HCT116 (cell line): Measurements from ENCODE around the gene VSTM2L. TPM values are rescaled to one million over a fixed set of nuclear protein-coding genes. Genes with fewer than 3 reads are reported as not detected.

Experiments
- ATAC-seq: fragments of 200-7000 bp; cut with Tn5 transposase; 2 replicates; pipeline ENCODE4 v1.9.1; 2020; ENCODE audit warnings: mild to moderate bottlenecking, moderate library complexity
- BruUV-seq: library from RNA; stranded (reverse); fragments of 400-500 nt; replicated peaks from 2 replicates; lab custom pipeline; 2021; lab: Mats Ljungman, UMichigan
- CTCF ChIA-PET: fragments of 300-600 bp; sonication (Branson Sonifier 250); formaldehyde crosslinking; loops from one replicate; lab custom pipeline; 2021; ENCODE audit warnings: antibody characterized with exemption; lab: Charles Lee
- POLR2A ChIA-PET: fragments of 300-600, 350-600 bp; sonication (Branson Sonifier 250); formaldehyde crosslinking; loops from one replicate; lab custom pipeline; 2021; ENCODE audit warnings: antibody characterized with exemption; lab: Charles Lee
- RAD21 ChIA-PET, 2 experiments: fragments of 300-600 bp; sonication (Branson Sonifier 250); formaldehyde crosslinking; loops; one replicate each; lab custom pipeline; 2023; ENCODE audit warnings: low total read pairs in 2 of 2; ENCODE audit not compliant: uncharacterized antibody in 2 of 2, unreplicated experiment in 2 of 2, low non-redundant PET in 1 of 2; lab: Charles Lee
- DNase-seq: peaks from one replicate; pipeline ENCODE4 v3.0.0-alpha.2; 2010; ENCODE audit warnings: low read depth, low spot score
- H2AFZ ChIP-seq: fragments of 200-600 bp; shearing (Covaris generic), sonication (generic); 2 replicates; pipeline ENCODE4 v1.6.1; 2017; ENCODE audit warnings: low read depth, mixed run types, mixed read lengths, antibody characterized with exemption, low read length; ENCODE audit not compliant: poor library complexity, severe bottlenecking
- H3K27ac ChIP-seq: 2 replicates; pipeline ENCODE4 v1.5.1; 2012; ENCODE audit warnings: low read depth, low read length
- H3K27me3 ChIP-seq: fragments of 200-600 bp; sonication (generic); 2 replicates; pipeline ENCODE4 v1.6.1; 2016; ENCODE audit warnings: mixed run types, low read length, mixed read lengths; ENCODE audit not compliant: insufficient read depth
- H3K36me3 ChIP-seq, 2 experiments: fragments of 200-500 bp in 1 of 2; fragments of 200-600 bp in 1 of 2; sonication (Bioruptor generic) in 1 of 2; sonication (generic) in 1 of 2; 2 replicates each; pipeline versions ENCODE4 v1.5.1 to v1.6.1; 2014 to 2016; ENCODE audit warnings: low read length in 2 of 2, inconsistent platforms in 1 of 2, mixed read lengths in 1 of 2, mixed run types in 1 of 2; ENCODE audit not compliant: insufficient read depth in 2 of 2, control insufficient read depth in 1 of 2
- H3K4me1 ChIP-seq, 2 experiments: fragments of 200-600 bp in 1 of 2; sonication (generic) in 1 of 2; 2 replicates each; pipeline versions ENCODE4 v1.5.1 to v1.6.1; 2012 to 2017; ENCODE audit warnings: low read length in 2 of 2, inconsistent platforms in 1 of 2, mild to moderate bottlenecking in 1 of 2, mixed read lengths in 1 of 2, mixed run types in 1 of 2, moderate library complexity in 1 of 2; ENCODE audit not compliant: insufficient read depth in 2 of 2, control insufficient read depth in 1 of 2
- H3K4me2 ChIP-seq: fragments of 200-600 bp; sonication (generic); 2 replicates; pipeline ENCODE4 v1.6.1; 2017; ENCODE audit warnings: mixed run types, low read length, mixed read lengths
- H3K4me3 ChIP-seq, 2 experiments: fragments of 200-600 bp in 1 of 2; sonication (generic) in 1 of 2; replicated peaks in 1 of 2; 2 replicates each; pipeline ENCODE4 v1.5.1; 2011 to 2016; ENCODE audit warnings: low read length in 2 of 2, control low read depth in 1 of 2, low read depth in 1 of 2, mild to moderate bottlenecking in 1 of 2, mixed read lengths in 1 of 2, mixed run types in 1 of 2
- H3K79me2 ChIP-seq: fragments of 200-600 bp; sonication (generic); 2 replicates; pipeline ENCODE4 v1.6.1; 2017; ENCODE audit warnings: mild to moderate bottlenecking, mixed run types, low read length, moderate library complexity, mixed read lengths; ENCODE audit not compliant: insufficient read depth
- H3K9ac ChIP-seq: fragments of 200-600 bp; sonication (generic); 2 replicates; pipeline ENCODE4 v1.6.1; 2016; ENCODE audit warnings: low read length, mixed read lengths
- H3K9me2 ChIP-seq: fragments of 200-600 bp; sonication (generic), shearing (Covaris generic); 2 replicates; pipeline ENCODE4 v1.6.1; 2017; ENCODE audit warnings: mixed run types, mild to moderate bottlenecking, moderate library complexity; ENCODE audit not compliant: insufficient read depth
- H3K9me3 ChIP-seq, 2 experiments: fragments of 200-500 bp in 1 of 2; fragments of 200-600 bp in 1 of 2; sonication (Bioruptor generic) in 1 of 2; sonication (generic) in 1 of 2; 2 replicates each; pipeline ENCODE4 v1.6.1; 2014 to 2017; ENCODE audit warnings: low read length in 2 of 2, mixed read lengths in 2 of 2, inconsistent platforms in 1 of 2, low read depth in 1 of 2, mild to moderate bottlenecking in 1 of 2, mixed run types in 1 of 2, moderate library complexity in 1 of 2; ENCODE audit not compliant: control insufficient read depth in 1 of 2, insufficient read depth in 1 of 2
- H4K20me1 ChIP-seq: fragments of 200-600 bp; sonication (generic), shearing (Covaris generic); 2 replicates; pipeline ENCODE4 v1.6.1; 2017; ENCODE audit warnings: mixed run types, mild to moderate bottlenecking, moderate library complexity; ENCODE audit not compliant: insufficient read depth
- CBX3 ChIP-seq: IDR thresholded peaks from 2 replicates; pipeline ENCODE4 v1.6.1; 2012; ENCODE audit warnings: low read depth
- CEBPB ChIP-seq: IDR thresholded peaks from 2 replicates; pipeline ENCODE4 v1.6.1; 2012; ENCODE audit warnings: low read depth
- ELF1 ChIP-seq: IDR thresholded peaks from 2 replicates; pipeline ENCODE4 v1.6.1; 2012; ENCODE audit warnings: low read depth, borderline replicate concordance
- EZH2 ChIP-seq: fragments of 200-600 bp; sonication (generic); IDR thresholded peaks from 2 replicates; pipeline ENCODE4 v1.6.1; 2017; ENCODE audit warnings: antibody characterized with exemption, mixed run types
- FOSL1 ChIP-seq: IDR thresholded peaks from 2 replicates; pipeline ENCODE4 v1.6.1; 2012; ENCODE audit warnings: low read depth
- JUND ChIP-seq: IDR thresholded peaks from 2 replicates; pipeline ENCODE4 v1.6.1; 2012
- POLR2A ChIP-seq: IDR thresholded peaks from 2 replicates; pipeline ENCODE4 v1.7.0; 2011; ENCODE audit warnings: borderline replicate concordance; ENCODE audit not compliant: insufficient read depth, insufficient read length; ENCODE audit errors: extremely low read depth
- POLR2AphosphoS5 ChIP-seq: IDR thresholded peaks from 2 replicates; pipeline ENCODE4 v1.6.1; 2011; ENCODE audit warnings: mild to moderate bottlenecking, low read depth, low read length, moderate library complexity
- RAD21 ChIP-seq: IDR thresholded peaks from 2 replicates; pipeline ENCODE4 v1.6.1; 2012; ENCODE audit warnings: low read depth, mild to moderate bottlenecking
- SIN3A ChIP-seq: IDR thresholded peaks from 2 replicates; pipeline ENCODE4 v1.6.1; 2012; ENCODE audit warnings: low read depth
- TCF7L2 ChIP-seq: IDR thresholded peaks from 2 replicates; pipeline ENCODE4 v1.7.0; 2011; ENCODE audit warnings: borderline replicate concordance, inconsistent platforms; ENCODE audit not compliant: insufficient read depth, insufficient read length; ENCODE audit errors: extremely low read depth
- YY1 ChIP-seq: IDR thresholded peaks from 2 replicates; pipeline ENCODE4 v1.6.1; 2011; ENCODE audit warnings: low read length, low read depth, moderate library complexity, mild to moderate bottlenecking; ENCODE audit not compliant: insufficient replicate concordance; ENCODE audit errors: extremely low read depth
- ZFX ChIP-seq: fragments of 450-650 bp; IDR thresholded peaks from 2 replicates; pipeline ENCODE4 v1.6.1; 2017
- intact Hi-C: fragments of 100-400 bp; cut with micrococcal nuclease; formaldehyde crosslinking; loops from 2 replicates; pipeline ENCODE4 v1.10.0; 2022
- total RNA-seq: library from RNA; stranded (reverse); gene quantifications from one replicate; pipeline ENCODE4 v1.2.1, GENCODE V29; 2021; ENCODE audit not compliant: unreplicated experiment
- TF ChIP-seq, protein P1 (sequence below): IDR thresholded peaks from 2 replicates; pipeline ENCODE4 v1.6.1; 2012; ENCODE audit warnings: low read depth
- TF ChIP-seq, protein P2 (sequence below), 3 experiments: fragments of 200-600 bp in 1 of 3; sonication (generic) in 1 of 3; IDR thresholded peaks in 2 of 3; conservative IDR thresholded peaks in 1 of 3; 2 replicates each; pipeline ENCODE4 v1.5.1; 2012 to 2017; ENCODE audit warnings: low read depth in 2 of 3, low read length in 2 of 3, antibody characterized with exemption in 1 of 3, borderline replicate concordance in 1 of 3, control low read depth in 1 of 3, mild to moderate bottlenecking in 1 of 3, mixed read lengths in 1 of 3, mixed run types in 1 of 3, moderate library complexity in 1 of 3; ENCODE audit not compliant: insufficient read depth in 1 of 3
- TF ChIP-seq, protein P3 (sequence below): IDR thresholded peaks from 2 replicates; pipeline ENCODE4 v1.6.1; 2012
- TF ChIP-seq, protein P4 (sequence below): IDR thresholded peaks from 2 replicates; pipeline ENCODE4 v1.6.1; 2012

The VSTM2L gene
- total RNA-seq, 1 experiment from 2014 or later: 0.69 TPM

DNA sequence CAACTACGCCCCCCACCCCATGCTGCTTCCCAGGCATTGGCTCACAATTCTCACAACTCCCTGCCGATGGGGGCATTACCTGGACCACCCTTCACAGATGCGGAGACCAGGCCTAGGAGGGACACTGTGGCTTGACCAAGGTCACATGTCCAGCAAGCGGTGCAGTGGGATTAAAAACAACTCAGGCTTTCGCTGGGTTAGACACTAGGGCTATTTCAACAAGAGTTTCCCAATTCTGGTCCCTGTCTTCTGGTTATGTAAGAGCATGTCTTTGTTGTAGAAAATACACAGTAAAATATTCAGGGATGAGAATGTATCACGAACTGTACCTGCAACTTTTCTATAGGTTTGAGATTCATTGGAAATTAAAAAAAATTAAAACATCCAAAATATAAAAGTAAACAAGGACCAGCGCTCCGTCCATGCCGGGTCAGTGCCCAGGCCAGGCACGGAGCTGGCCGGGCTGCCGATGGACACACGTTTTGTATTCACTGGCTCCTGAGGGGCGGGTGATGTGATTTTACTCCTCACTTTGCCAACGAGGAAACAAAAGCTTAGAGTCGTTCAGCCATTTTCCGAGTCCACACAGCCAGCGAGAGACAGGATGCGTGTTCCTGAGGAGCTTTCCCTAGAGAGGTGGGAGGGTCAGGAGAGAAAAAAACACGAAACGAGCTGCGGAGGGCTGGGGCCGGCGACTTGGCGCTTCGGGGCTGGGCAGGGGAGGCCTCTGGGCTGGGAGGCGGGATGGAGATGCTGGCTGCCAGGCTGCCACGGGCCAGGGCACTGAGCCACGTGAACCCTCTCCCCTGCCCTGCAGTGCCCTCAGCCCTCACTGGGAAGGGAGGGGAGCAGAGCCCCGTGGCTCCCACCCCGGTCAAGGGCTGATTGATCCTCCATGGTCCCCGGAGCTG is 17.1 kb upstream of the VSTM2L start:
- H3K27ac ChIP-seq: no peak overlapping the region
- no peaks in the 10 kb centered on the region for H3K79me2 ChIP-seq
- no peak overlapping the region for H3K9ac ChIP-seq
- intact Hi-C loops: no loop called here
- no peak overlapping the region for H2AFZ ChIP-seq
- H3K36me3 ChIP-seq: no peaks in the 10 kb centered on the region
- ATAC-seq (no peak), DNase-seq (no peak)
- H3K27me3 ChIP-seq: no peaks in the 10 kb centered on the region
- no peak overlapping the region for H3K4me3 ChIP-seq
- BruUV-seq: no TSS peak
- no peaks in the 10 kb centered on the region for H4K20me1 ChIP-seq
- ChIA-PET POLR2A (no interaction called here), RAD21 (no interaction called here), CTCF (no interaction called here)
- TF ChIP-seq, protein P1, sequence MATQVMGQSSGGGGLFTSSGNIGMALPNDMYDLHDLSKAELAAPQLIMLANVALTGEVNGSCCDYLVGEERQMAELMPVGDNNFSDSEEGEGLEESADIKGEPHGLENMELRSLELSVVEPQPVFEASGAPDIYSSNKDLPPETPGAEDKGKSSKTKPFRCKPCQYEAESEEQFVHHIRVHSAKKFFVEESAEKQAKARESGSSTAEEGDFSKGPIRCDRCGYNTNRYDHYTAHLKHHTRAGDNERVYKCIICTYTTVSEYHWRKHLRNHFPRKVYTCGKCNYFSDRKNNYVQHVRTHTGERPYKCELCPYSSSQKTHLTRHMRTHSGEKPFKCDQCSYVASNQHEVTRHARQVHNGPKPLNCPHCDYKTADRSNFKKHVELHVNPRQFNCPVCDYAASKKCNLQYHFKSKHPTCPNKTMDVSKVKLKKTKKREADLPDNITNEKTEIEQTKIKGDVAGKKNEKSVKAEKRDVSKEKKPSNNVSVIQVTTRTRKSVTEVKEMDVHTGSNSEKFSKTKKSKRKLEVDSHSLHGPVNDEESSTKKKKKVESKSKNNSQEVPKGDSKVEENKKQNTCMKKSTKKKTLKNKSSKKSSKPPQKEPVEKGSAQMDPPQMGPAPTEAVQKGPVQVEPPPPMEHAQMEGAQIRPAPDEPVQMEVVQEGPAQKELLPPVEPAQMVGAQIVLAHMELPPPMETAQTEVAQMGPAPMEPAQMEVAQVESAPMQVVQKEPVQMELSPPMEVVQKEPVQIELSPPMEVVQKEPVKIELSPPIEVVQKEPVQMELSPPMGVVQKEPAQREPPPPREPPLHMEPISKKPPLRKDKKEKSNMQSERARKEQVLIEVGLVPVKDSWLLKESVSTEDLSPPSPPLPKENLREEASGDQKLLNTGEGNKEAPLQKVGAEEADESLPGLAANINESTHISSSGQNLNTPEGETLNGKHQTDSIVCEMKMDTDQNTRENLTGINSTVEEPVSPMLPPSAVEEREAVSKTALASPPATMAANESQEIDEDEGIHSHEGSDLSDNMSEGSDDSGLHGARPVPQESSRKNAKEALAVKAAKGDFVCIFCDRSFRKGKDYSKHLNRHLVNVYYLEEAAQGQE: no peak
- no peak for TF ChIP-seq RAD21
- no peak for TF ChIP-seq CEBPB
- TF ChIP-seq SIN3A: no peak
- TF ChIP-seq ELF1: no peak
- no peak for TF ChIP-seq YY1
- TF ChIP-seq POLR2A: no peak
- TF ChIP-seq TCF7L2: no peak
- TF ChIP-seq EZH2: no peak
- TF ChIP-seq, protein P2, sequence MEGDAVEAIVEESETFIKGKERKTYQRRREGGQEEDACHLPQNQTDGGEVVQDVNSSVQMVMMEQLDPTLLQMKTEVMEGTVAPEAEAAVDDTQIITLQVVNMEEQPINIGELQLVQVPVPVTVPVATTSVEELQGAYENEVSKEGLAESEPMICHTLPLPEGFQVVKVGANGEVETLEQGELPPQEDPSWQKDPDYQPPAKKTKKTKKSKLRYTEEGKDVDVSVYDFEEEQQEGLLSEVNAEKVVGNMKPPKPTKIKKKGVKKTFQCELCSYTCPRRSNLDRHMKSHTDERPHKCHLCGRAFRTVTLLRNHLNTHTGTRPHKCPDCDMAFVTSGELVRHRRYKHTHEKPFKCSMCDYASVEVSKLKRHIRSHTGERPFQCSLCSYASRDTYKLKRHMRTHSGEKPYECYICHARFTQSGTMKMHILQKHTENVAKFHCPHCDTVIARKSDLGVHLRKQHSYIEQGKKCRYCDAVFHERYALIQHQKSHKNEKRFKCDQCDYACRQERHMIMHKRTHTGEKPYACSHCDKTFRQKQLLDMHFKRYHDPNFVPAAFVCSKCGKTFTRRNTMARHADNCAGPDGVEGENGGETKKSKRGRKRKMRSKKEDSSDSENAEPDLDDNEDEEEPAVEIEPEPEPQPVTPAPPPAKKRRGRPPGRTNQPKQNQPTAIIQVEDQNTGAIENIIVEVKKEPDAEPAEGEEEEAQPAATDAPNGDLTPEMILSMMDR (IDR thresholded peaks at IDR 0.05 in 2 of 3, conservative IDR thresholded peaks at IDR 0.05 in 1 of 3; ENCODE audit: borderline replicate concordance in 1 of 3, insufficient read depth in 1 of 3, low read depth in 2 of 3, low read length in 2 of 3): no peak
- no peak for TF ChIP-seq JUND
- TF ChIP-seq, protein P3, sequence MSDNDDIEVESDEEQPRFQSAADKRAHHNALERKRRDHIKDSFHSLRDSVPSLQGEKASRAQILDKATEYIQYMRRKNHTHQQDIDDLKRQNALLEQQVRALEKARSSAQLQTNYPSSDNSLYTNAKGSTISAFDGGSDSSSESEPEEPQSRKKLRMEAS: no peak
- no peak for TF ChIP-seq CBX3
- TF ChIP-seq FOSL1: no peak
- TF ChIP-seq, protein P4, sequence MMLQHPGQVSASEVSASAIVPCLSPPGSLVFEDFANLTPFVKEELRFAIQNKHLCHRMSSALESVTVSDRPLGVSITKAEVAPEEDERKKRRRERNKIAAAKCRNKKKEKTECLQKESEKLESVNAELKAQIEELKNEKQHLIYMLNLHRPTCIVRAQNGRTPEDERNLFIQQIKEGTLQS: no peak
- no peak for TF ChIP-seq ZFX
- TF ChIP-seq POLR2AphosphoS5: no peak
- H3K9me2 ChIP-seq: no peaks in the 10 kb centered on the region
- H3K4me2 ChIP-seq: no peak overlapping the region
- H3K4me1 ChIP-seq: no peaks in the 10 kb centered on the region
- H3K9me3 ChIP-seq: no peaks in the 10 kb centered on the region
